HG02970 (cell line): ENCODE results near the gene TNS4.

ENCODE experiments used
- ATAC-seq: cut with Tn5 transposase; IDR thresholded peaks from one replicate; pipeline ENCODE4 v1.9.1; 2021; ENCODE audit warnings: mild to moderate bottlenecking, moderate library complexity, moderate number of reproducible peaks; ENCODE audit not compliant: unreplicated experiment, low FRiP score

Gene TNS4

DNA sequence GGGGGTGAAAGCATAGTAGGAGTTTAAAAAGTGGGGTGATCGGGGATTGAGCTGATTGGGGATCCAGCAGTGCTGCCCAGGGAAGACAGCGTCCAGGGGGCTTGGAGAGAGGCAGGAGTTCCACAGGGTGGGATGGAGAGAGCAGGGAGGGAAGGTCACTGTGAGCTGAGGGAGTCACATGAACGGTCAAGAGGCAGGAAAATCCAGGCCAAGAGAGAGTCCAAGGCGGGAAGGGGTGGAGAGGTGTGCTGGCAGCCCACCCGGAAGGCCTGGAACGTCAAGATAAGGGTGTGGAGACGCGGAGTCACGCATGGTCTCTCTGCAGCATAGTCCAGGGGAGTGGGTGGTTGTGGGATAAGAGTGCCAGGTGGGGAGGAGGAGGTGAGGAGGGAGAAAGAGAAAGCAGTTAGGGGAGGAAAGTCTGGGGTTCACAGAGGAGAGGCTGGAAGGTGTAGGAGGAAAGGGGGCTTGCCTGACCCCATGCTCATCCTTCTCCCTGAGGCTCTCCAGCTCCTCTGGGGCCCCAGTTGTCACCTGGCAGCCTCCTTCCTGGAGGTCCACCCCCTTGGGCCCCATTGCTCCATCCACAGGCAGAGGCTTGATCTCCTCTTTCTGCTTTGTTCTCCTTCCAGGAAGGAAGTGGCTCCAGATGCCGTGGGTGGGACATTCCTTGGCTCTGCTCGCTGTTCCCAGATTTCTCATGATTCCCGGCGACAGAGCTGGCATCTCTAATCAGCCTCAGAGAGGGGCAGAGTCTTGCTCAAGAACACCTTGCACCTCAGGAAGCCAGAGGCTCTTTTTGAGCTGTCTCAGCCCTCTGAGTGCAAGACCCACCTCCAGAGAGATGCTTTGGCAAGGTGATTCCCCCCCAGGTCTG, 35.1 kb upstream of the TNS4 start:
- ATAC-seq, result no peak

DNA sequence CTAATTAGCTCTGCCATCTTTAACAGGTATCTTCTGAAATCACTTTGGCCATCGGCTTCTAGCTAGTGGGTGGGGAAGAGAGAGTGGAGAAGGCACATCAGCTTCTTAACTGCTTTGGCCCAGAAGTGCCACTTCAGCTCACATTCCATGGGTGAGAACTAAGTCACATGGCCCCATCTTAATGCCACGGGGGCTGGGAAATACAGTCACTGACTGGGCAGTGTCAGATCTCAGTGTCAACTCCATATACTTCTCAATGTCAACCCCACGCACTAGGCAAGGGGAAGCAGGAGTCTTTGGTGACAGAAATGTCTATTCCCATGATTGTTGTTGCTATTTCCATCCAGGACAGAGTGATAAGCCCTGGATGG, 34.5 kb upstream of the TNS4 start:
- ATAC-seq, result no peak

DNA sequence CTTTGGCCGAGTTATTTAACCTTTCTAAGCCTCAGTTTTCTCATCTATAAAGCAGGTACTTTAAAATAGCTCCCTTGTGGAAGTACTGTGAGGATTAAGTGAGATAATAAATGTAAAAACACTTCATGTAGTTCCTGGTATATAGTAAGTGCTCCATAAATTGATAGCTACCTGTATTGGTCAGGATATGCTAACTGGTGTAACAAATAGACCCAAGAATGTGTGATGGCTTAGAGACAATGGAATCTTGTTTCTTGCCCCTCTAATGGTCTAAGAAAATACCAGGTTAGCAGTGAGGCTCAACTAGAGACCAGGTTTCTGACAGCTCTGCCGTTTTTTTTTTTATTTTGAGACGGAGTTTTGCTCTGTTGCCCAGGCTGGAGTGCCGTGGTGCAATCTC, 34.0 kb upstream of the TNS4 start:
- no peak for ATAC-seq

DNA sequence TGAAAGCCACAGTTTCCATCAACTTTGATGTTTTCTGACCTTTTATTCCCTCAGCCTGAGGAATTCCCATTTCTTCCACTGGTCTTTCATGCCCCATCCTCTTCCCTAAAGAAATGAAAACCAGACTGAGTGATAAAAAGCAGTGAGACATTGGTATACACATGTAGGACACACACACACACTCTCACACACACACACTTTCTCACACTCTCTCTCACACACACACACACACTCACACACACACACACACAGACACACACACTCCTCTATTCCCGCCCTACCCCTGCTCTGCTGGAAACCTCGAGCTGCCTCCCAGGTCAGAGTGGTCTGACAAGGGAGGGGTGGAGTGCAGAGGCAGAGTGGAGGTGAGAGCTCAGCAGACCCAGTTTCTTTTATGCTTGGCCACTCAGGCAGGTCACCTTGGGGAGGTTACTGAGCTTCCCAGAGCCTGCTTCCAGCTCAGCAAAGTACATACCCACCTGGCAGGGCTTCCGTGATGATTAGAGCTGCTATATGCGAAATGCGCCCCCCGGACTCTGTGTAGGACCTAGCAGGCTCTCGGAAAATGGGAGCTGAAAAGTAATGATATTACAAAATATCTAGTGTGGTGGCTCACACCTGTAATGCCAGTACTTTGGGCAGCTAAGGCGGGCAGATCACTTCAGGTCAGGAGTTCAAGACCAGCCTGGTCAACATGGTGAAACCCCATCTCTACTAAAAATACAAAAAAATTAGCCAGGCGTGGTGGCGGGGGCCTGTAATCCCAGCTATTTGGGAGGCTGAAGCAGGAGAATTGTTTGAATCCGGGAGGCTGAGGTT, 33.2 kb upstream of the TNS4 start:
- no peak for ATAC-seq

DNA sequence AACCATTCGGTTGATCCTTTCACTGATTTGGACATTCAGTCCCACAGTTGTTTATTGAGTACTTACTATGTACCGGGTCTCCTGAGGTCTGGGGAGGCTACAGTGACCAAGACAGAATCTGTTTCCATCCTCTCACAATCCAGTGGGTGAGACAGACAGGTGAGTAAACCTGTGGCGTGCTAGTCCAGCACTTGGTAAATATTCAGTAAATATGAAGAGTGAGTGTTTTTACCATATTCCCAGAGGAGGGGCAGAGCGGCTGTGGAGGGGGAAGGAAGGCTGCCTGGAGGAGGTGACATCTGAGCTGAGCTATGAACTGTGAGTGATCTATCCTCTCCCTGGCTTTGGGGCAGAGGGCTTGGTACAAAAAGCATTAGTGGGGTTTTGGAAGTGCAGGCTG, 32.5 kb upstream of the TNS4 start:
- ATAC-seq, result no peak

DNA sequence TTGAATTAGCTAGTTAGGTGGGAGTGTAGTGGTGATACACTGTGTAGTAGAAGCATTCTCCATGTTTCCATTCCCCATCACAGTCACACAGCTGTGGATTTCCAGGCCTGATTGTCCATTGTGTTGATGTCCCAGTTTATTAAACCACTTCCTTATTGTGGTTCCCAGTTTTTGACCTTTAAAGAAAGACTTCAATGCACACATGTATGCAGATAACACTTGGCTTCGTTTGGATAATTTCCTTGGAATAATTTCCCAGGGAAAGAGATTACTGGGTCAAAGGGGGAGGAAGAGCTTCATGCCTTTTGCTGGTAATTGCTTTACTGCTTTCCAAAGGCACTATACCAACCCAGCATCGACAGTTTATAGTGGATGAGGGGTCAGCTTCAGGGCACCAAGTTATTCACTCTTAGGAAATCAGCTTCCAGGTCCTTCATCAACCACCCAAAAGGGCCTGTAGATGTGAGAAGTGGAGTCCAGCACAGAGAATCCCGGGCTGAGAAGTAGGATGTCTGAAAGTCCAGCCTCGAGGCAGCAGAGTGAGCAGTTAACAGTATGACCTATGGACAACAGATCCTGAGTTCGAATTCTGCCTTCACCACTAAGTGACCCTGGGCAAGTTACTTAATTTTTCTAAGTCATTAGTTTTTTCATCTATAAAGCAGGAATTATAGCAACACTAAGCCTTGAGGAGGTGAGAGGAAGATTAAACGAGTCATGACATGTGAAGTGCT, 31.3 kb upstream of the TNS4 start:
- no peak for ATAC-seq

DNA sequence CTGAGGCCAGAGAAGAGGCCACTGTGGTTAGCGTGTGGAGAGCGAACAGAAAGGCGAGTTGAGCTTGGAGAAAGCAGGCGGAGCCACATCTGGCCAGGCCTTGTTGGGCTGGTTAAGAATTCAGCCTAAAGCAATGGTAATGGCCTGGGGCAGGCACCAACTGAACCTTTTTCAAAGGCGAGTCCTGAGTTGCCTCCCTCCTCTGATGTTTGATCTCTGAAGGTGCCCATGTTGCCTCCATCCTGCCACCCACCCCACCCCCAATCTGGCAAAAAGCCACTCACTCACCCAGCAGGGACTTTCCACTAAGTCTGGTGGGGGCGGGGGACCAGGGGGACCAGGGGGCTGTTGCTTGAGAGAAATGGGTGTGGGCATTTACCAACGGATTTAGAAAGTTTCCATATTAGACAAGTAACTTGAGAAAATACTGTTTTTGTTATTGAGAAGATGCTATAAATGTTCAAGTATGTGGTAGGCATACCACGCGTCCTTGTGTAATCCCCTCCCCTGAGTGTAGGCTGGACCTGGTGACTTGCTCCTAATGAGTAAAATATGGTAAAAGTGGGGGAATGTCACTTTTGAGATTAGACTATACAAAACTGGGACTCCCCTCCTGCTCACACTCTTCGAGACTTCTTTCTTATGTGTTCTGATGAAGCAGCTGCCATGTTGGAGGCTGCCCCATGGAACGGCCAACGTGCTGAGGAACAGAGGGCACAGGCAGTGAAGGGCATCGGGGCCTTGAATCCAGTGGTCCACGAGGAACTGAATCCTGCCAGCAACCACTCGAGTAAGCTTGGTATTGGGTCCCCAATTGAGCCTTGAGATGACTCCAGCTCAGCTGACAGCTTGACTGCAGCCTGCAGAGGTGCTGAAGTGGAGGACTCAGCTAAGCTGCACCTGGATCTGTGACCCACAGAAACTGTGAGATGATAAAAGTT, 29.9 kb upstream of the TNS4 start:
- no peak for ATAC-seq

DNA sequence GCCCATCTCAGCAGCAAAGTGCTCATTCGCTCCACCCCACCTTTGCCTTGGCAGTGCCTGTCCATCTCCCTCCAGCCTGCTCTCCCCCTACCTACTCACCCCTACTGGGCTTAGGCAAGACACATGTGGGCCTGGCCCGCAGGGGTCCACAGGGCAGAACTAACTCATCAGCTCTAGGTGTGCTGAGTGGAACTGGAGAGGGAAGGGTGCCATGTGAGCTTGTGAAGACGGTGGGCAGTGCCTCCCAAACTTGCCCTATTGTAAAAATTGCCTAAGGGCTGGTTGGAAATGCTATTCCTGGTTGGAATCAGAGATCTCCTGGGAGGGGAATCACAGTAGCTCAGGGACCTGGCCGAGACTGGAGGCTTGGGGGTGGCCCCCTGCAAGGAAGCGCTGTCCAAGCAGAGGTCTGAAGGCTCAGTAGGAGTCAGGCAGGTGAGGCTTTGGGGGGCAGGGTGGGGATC, 29.1 kb upstream of the TNS4 start:
- ATAC-seq, result no peak

DNA sequence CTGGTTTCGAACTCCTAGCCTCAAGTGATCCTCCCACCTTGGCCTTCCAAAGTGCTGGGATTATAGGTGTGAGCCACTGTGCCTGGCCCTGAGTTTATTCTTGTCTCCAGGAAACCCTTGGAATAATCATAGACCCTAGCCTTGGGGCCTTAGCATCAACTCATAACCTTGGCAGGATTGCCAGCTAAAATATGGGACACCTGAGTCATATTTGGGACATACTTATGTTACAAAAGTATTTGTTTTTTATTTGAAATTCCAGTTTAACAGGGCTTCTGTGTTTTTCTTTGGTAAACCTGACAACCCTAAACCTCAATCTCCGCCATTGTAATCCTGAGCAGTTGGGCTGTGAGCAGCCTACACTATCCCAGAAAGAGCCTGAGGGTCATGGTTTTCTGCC, 28.6 kb upstream of the TNS4 start:
- no peak for ATAC-seq

DNA sequence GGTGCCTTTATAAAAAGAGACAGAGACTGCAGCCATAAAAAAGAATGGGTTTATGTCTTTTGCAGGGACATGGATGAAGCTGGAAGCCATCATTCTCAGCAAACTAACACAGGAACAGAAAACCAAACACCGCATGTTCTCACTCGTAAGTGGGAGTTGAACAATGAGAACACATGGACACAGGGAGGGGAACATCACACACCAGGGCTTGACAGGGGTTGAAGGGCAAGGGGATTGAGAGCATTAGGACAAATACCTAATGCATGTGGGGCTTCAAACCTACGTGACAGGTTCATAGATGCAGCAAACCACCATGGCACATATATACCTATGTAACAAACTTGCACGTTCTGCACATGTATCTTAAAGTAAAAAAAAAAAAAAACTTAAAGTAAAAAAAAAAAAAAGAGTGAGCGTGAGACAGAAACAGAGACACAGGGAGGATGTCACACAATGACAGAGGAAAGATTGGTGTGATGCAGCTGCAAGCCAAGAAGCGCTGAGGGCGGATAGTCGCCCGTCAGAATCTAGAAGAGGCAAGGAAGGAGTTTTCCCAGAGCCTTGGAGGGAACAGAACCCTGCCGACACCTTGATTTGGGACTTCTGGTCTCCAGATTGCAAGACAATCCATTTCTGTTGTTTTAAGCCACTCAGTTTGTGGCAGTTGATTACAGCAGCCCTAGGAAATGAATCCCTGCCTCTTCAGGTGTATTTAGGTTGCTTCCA, 27.4 kb upstream of the TNS4 start:
- no peak for ATAC-seq

DNA sequence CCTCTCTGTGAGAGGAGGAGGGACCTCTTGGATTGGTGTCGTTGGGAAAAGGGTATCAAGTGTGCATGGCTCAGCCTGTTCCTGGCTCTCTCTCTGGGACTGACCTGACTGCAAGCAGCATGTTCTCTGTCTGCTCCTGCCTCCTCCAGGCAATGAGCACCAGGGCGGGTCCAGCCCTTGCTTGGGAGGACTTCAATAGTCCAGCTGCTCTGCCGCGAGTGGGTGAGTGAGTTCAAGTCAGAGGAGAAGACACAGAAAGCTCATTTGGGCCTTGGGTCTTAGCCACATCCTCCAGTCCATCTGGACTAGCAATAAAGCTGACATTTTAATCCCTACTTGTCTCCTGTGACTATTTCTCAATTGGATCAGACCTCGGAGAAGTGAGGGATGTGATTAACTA, 25.2 kb upstream of the TNS4 start:
- ATAC-seq, result no peak

DNA sequence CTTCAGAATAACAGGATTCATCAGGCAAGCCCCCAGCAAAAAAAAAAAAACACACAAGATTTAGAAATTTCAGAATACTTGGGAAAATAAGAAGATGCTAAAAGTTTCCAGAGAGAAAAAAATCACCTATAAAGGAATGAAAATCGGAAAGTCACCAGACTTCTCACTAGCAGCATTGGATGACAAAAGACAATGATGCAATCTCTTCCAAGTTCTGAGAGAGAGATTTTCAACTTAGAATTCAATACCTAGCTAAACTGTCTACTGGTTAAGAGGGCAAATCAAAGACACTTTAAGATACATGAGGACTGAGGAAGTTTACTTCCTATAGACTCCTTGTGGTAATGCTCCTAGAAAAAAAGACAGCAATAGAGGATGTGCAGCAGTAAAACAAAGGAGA, 23.9 kb upstream of the TNS4 start:
- ATAC-seq, result no peak

DNA sequence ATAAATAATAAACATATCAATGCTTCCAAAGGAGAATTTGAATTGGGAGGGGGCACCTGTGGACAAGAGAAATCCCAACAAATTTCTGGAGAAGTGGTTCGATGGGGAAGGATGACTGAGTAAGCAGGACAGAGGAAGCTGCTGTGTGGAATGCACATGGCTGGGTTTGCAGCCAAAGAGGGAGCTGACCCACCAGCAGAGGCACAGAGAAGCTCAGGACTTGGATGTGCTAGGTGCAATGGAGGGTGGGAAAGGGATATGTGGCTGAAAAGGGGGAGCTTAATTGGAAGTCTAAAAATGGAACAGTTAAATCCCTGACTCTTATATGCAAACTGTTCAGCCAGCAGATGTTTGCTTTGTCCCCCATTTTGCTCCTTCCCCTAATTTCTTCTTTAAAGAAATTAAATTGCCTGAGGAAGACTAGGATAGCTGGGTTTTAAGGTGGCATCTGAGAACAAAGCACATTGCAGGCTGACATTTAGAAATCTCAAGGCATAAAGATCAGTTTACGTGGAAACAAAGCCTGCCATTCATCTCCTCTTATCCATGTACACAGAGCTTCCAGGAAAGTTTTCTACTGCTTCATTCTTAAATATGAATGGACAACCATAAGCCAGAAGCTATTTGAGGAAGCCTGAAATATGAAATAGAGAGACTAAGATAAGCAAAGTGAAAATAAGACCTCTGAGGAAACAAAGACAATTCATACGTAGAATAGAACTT, 23.0 kb upstream of the TNS4 start:
- no peak for ATAC-seq

DNA sequence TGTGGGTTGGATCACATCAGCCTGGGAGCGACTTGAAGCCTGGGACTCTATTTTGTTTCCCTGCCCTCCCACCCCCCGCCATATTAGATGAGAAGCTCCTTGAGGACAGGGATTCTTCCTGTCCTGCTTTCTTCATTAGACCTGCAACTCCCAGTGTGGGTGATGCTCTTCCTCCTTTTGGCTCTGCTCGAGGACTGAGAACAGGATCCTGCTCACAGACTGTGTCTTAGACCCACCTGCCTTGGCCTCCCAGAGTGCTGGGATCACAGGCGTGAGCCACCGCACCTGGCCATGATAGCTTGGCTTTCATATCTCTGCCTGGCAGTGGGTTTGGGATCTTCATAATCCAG, 21.5 kb upstream of the TNS4 start:
- no peak for ATAC-seq

DNA sequence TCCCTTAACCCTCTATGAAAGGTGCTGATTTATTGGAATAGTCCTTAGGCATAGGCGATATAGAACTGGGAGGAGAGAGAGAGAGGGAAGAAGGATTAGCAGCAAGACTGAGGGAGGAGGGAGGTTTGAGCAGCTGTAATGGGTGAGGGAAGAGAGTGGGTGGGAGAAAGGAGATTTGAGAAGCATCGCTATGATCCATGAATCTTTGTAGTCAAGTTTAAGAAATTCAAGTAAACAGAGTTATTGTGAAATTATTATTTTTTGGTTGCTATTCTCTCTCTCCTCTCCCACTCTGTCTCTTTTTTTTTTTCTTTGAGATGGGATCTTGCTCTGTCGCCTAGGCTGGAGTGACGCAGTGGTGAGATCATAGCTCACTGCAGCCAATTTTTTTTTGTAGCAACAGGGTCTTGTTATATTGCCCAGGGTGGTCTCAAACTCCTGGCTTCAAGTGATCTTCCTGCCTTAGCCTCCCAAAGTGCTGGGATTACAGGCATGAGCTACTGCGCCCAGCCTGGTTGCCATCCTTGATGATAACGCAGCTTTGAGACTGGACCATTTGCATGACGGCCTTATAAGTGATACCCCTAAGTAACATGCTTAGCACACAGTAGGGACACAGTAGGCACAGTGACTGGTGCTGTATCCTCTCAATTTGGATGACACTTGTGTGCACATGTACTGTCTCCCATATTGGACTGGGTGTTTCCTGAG, 21.0 kb upstream of the TNS4 start:
- ATAC-seq, result no peak

DNA sequence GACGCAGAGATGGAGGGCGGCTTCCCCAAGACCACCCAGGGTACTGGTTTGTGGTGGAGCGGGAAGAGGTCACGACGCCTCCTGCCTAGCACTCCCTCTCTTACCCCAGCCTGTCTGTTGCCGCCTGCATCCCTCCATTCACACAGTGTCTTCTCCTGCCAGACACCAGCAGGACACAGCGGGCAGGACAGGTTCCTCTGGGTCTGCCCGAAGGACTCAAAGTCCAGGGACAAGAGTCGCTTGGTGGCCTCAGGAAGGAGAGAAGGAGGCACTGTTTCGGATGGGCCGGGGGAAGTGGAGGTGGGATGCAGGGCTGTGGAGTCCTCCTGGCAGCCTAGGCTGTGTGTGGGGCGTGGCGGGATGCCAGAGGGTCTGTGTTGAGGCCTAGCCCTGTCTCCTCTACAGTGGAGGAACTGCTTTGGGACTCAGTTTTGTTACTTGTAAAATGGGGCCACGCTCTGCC, 19.6 kb upstream of the TNS4 start:
- ATAC-seq, result no peak

DNA sequence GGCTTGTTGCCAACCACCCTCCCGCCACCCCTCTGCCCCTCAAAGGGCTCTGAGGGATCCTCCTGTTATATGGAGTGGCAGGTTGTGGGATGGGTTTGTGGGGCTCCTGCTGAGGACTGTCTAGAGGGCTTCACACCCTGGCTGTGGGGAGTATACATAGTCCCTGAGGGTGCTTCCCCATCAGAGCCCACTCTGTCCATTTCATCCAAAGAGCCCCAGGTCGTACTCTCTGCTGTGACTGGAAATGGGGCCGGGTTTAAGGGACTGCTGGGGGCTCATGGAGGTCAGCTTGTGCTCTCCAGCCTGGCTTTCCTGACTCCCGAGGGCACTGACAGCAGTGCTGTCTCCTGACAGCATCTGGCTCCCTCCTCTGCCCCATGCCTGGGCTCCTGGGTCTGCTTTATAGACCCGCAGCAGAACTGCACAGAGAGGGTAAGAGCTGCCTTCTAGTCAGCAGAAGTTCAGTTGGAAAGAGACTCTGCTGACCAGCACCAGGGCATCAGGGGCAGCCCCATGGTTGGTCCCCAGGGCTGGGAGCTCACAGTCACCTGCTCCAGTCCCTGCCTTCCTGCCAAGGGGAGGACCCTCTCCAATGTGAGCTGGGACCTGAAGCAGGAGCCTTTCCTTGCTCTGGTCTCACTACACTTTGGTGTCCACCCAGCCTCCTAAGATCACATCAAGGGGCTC, 17.8 kb upstream of the TNS4 start:
- no peak for ATAC-seq
